MM.1S (cell line): Measurements from ENCODE around the gene MAD1L1.

Source experiments
- CTCF ChIP-seq: fragments of 300-600 bp; sonication (generic); IDR thresholded peaks from 2 replicates; pipeline ENCODE4 v1.5.1; 2016; ENCODE audit warnings: antibody characterized with exemption, low read length, mixed read lengths
- EZH2 ChIP-seq: fragments of 300-600 bp; sonication (generic); optimal IDR thresholded peaks from 2 replicates; pipeline ENCODE3; 2017; ENCODE audit warnings: low read depth, mild to moderate bottlenecking, antibody characterized with exemption, low read length, mixed read lengths
- EZH2phosphoT487 ChIP-seq: fragments of 300-600 bp; sonication (generic); IDR thresholded peaks from 2 replicates; pipeline ENCODE4 v1.6.1; 2018; ENCODE audit warnings: antibody characterized with exemption, low read length

- TF ChIP-seq CTCF = no peak
- no peak for TF ChIP-seq EZH2phosphoT487
- TF ChIP-seq EZH2 = no peak
Measured at GRCh38 chr7:2169923-2170575, 62.7 kb downstream of the MAD1L1 start.
